Measurements from ENCODE around the gene BATF.

BATF gene

GRCh38 chr14:75542588-75543091 lies 20.4 kb downstream of the BATF start:
- DNase-seq (ENCODE audit: low read depth): no peak
- TF ChIP-seq, protein P1, sequence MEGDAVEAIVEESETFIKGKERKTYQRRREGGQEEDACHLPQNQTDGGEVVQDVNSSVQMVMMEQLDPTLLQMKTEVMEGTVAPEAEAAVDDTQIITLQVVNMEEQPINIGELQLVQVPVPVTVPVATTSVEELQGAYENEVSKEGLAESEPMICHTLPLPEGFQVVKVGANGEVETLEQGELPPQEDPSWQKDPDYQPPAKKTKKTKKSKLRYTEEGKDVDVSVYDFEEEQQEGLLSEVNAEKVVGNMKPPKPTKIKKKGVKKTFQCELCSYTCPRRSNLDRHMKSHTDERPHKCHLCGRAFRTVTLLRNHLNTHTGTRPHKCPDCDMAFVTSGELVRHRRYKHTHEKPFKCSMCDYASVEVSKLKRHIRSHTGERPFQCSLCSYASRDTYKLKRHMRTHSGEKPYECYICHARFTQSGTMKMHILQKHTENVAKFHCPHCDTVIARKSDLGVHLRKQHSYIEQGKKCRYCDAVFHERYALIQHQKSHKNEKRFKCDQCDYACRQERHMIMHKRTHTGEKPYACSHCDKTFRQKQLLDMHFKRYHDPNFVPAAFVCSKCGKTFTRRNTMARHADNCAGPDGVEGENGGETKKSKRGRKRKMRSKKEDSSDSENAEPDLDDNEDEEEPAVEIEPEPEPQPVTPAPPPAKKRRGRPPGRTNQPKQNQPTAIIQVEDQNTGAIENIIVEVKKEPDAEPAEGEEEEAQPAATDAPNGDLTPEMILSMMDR (conservative IDR thresholded peaks at IDR 0.05; ENCODE audit: low read depth, low read length): no peak
- H3K4me3 ChIP-seq (ENCODE audit: low read length): no peak overlapping the region

GRCh38 chr14:75543253-75543652 lies 21.0 kb downstream of the BATF start:
- no peak overlapping the region for H3K4me3 ChIP-seq (ENCODE audit: low read length)

DNA sequence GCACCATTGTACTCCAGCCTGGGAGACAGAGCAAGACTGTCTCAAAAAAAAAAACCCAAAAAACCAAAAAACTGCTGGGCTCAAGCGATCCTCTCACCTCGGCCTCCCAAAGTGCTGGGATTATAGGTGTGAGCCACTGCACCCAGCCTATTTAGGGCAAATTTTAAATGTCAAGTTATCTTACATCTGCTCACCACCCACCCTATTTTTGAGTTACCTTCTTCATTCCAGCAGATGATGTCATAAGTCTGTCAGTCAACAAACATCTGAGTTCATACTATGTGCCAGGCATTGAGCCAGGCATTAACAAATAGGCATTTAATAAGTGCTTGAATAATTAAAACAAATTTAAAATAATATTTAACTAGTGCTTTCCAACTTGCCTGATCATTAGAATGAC lies 21.5 kb downstream of the BATF start:
- H3K4me3 ChIP-seq (ENCODE audit: low read length): no peak overlapping the region
- DNase-seq (ENCODE audit: low read depth): no peak
- TF ChIP-seq, protein P1 (conservative IDR thresholded peaks at IDR 0.05; ENCODE audit: low read depth, low read length): no peak

More at GRCh38 chr14:75543253-75543652, 21.0 kb downstream of the BATF start:
- TF ChIP-seq, protein P1 (conservative IDR thresholded peaks at IDR 0.05; ENCODE audit: low read depth, low read length): no peak
- DNase-seq (ENCODE audit: low read depth): no peak

GRCh38 chr14:75545907-75546306 lies 23.6 kb downstream of the BATF start:
- DNase-seq (ENCODE audit: low read depth): no peak
- H3K4me3 ChIP-seq (ENCODE audit: low read length): no peak overlapping the region
- TF ChIP-seq, protein P1 (conservative IDR thresholded peaks at IDR 0.05; ENCODE audit: low read depth, low read length): no peak

DNA sequence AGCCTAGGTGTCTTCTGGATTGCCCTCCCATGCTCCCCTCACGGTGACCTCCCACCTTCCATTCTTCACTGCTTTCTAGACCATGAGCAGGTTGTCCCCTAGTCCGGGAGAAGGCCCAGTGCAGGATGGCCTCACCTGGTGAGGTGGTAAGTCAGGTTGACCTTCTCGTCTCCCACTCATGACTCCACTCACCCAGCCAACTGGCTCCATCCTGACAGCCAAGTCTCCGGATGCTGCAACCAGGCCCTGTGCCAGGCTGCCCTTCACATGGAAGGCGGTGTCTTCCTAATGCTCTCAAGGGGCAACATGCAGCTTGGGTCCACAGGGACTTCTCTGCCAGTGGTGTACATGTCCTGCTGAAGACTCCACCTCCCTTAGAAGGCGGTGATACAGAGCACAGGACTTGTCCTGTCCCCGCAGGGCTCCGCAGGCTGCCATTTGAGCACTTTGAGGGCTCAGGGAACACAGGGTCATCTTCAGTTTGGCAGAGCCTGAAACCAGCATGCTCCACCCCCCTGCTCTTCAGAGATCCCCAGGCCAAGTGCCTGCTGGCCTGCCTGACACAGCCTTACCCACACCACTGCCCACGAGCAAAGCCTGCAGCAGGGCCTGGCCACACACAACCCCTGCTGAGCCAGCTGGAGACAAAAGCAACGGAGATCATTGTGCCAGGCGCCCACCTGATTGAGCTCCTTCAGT lies 25.4 kb downstream of the BATF start:
- no peak for DNase-seq (ENCODE audit: low read depth)
- H3K4me3 ChIP-seq (ENCODE audit: low read length): no peak overlapping the region
- TF ChIP-seq, protein P1 (conservative IDR thresholded peaks at IDR 0.05; ENCODE audit: low read depth, low read length): no peak

DNA sequence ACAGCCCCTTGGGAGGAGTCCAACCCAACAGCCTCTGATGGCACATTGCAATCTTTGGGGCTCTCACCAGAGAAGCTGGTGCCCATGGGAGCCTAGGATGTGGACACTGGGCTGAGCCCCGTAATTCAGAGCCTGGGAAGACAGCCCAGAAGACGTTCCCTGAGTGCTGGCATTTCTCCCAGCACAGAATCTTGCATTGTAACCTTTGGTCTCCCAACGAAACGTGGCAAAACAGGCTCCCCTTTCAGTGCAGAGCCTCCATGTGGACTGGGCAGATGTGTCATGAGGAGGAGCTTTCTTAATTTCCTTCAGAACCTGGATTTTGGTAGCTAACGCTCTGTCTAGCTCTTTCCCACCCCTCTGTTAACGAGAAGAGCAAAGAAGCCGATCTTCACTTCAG lies 26.3 kb downstream of the BATF start:
- TF ChIP-seq, protein P1 (conservative IDR thresholded peaks at IDR 0.05; ENCODE audit: low read depth, low read length): no peak
- no peak for DNase-seq (ENCODE audit: low read depth)
- no peak overlapping the region for H3K4me3 ChIP-seq (ENCODE audit: low read length)

- DNase-seq (ENCODE audit: low read depth): no peak
- no peak overlapping the region for H3K4me3 ChIP-seq (ENCODE audit: low read length)
- TF ChIP-seq, protein P1 (conservative IDR thresholded peaks at IDR 0.05; ENCODE audit: low read depth, low read length): no peak
Measured at GRCh38 chr14:75549169-75549568, 26.9 kb downstream of the BATF start.

All from retinal pigment epithelial cell (primary cell).